GM12891 (cell line): ENCODE results near the gene ADCY10.

ENCODE experiments used
- DNase-seq: peaks from one replicate; pipeline ENCODE4 v3.0.0; 2011; ENCODE audit warnings: low spot score; ENCODE audit not compliant: insufficient read length
- FAIRE-seq: peaks from 2 replicates; lab custom pipeline; 2011; peaks lifted over from hg19 to GRCh38; lab: Jason Lieb, UNC
- PAX5 ChIP-seq: IDR thresholded peaks from 2 replicates; pipeline ENCODE4 v1.6.1; 2011; ENCODE audit warnings: low read length, moderate library complexity, mild to moderate bottlenecking; ENCODE audit not compliant: insufficient read depth, severe bottlenecking
- POLR2A ChIP-seq: IDR thresholded peaks from 2 replicates; pipeline ENCODE4 v1.6.1; 2011; ENCODE audit warnings: low read depth, low read length, control low read depth
- POLR2AphosphoS5 ChIP-seq: IDR thresholded peaks from 2 replicates; pipeline ENCODE4 v1.6.1; 2011; ENCODE audit warnings: low read depth, low read length, control low read depth
- POU2F2 ChIP-seq: IDR thresholded peaks from 2 replicates; pipeline ENCODE4 v1.6.1; 2011; ENCODE audit warnings: low read depth, mild to moderate bottlenecking, control low read depth, low read length, moderate library complexity
- SPI1 ChIP-seq: IDR thresholded peaks from 2 replicates; pipeline ENCODE4 v1.6.1; 2011; ENCODE audit warnings: low read depth, low read length, control low read depth
- TAF1 ChIP-seq: IDR thresholded peaks from 2 replicates; pipeline ENCODE4 v1.6.1; 2011; ENCODE audit warnings: low read depth, low read length, control low read depth

Gene ADCY10

DNA sequence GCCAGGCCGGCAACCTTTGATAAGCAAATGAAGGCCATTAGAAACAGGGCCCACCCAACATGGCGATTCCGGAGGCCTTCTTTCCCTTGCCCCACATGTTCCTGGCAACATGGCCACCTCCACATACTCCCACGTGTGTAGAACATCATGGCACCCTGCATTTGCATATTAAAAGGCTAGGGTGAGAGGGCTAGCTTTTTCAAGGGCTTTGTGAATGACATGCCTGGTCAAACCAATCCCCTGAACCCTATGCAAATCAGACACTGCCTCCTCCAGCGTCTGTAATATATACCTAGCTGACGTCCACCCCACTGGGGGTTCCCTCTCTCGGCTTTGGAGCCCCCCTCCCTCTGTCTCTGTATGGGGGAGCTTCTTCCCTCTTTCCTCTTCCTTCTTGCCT lies 1.6 kb downstream of the ADCY10 start:
- DNase-seq: no peak
- FAIRE-seq: no peak
- no peak for TF ChIP-seq POLR2A
- no peak for TF ChIP-seq TAF1
- TF ChIP-seq SPI1: no peak
- TF ChIP-seq POU2F2: no peak
- TF ChIP-seq POLR2AphosphoS5: no peak
- TF ChIP-seq PAX5: no peak

- TF ChIP-seq POLR2A: no peak
- TF ChIP-seq TAF1: no peak
- TF ChIP-seq SPI1: no peak
- TF ChIP-seq POLR2AphosphoS5: no peak
- no peak for TF ChIP-seq PAX5
- TF ChIP-seq POU2F2: no peak
- no peak for DNase-seq
- FAIRE-seq: no peak
These were observed 2.5 kb downstream of the ADCY10 start for GRCh38 chr1:167911413-167911812.

DNA sequence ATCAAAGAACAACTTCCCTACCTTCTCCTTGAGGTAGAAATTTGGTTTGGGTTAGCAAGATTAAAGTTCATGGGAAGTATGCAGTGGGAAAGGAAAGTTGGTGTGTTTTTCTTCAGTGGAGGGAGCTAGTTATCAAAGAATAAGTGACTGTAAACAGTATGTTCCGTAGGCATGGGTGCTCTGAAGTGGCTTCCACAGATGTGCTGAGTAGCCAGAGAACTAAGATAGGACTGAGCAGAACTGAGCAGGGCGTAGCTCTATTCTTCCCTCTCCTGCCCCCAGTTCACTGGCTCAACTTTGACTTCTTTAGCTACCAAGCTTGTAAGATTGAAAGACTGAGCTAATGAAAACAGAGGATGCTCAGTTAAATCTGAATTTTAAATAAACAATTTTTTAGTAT lies 3.4 kb downstream of the ADCY10 start:
- no peak for DNase-seq
- TF ChIP-seq TAF1: no peak
- TF ChIP-seq POLR2A: no peak
- TF ChIP-seq SPI1: no peak
- TF ChIP-seq POU2F2: no peak
- no peak for TF ChIP-seq POLR2AphosphoS5
- no peak for TF ChIP-seq PAX5
- FAIRE-seq: no peak

GRCh38 chr1:167909691-167910180 lies 4.2 kb downstream of the ADCY10 start:
- FAIRE-seq: no peak
- DNase-seq: no peak
- TF ChIP-seq TAF1 (no peak), POU2F2 (no peak), PAX5 (no peak), POLR2AphosphoS5 (no peak), SPI1 (no peak), POLR2A (no peak)

DNA sequence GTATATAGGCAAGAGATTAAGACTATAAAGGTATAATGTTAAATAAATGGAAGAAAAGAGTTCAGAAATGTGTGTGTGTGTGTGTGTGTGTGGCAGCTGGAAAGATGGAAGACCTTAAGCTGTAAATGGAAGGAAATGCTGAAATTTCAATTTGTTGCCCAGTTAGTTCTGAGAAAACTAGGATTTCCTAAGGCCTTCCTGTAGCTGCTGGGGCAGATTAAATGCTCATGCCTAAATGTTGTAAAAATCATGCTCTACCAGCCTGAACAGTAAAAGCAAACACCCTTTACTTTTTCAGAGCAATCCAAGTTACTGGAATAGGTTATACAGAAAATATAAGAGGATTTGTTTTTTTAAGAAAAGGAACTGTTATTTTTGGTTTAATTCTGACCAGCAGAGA lies 8.3 kb downstream of the ADCY10 start:
- no peak for DNase-seq
- TF ChIP-seq TAF1: no peak
- no peak for TF ChIP-seq SPI1
- no peak for TF ChIP-seq POLR2AphosphoS5
- no peak for TF ChIP-seq PAX5
- no peak for TF ChIP-seq POLR2A
- no peak for TF ChIP-seq POU2F2
- FAIRE-seq: no peak

GRCh38 chr1:167905182-167905581 lies 8.8 kb downstream of the ADCY10 start:
- FAIRE-seq: no peak

DNA sequence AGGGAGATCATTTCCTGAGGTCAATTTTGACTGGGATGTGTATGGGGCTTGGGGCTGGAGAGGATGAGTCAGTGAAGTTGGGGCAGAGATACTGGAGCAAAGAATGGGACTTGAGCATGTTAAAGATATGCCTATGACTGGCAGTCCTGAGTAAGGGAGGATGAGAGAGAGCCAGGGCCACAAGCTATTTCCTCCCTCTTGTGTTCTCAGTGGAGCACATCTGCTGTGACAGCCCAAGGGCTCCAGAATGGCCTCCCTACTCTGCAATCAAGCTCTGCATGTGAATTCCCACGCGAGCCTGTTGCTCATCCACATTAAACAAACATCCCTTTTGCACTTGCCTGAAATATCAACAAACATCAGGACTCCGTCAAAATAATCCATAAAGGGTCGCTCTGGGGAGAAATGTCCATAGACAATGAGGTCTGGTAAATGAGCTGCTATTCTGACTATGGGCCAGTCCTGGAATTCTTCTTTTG lies 9.2 kb downstream of the ADCY10 start:
- DNase-seq (no peak), FAIRE-seq (no peak)
- TF ChIP-seq PAX5: no peak
- TF ChIP-seq POU2F2: no peak
- no peak for TF ChIP-seq POLR2AphosphoS5
- no peak for TF ChIP-seq TAF1
- no peak for TF ChIP-seq SPI1

More at GRCh38 chr1:167905182-167905581, 8.8 kb downstream of the ADCY10 start:
- DNase-seq: no peak
- no peak for TF ChIP-seq TAF1
- no peak for TF ChIP-seq POU2F2
- no peak for TF ChIP-seq POLR2AphosphoS5
- TF ChIP-seq POLR2A: no peak

- FAIRE-seq (no peak), DNase-seq (no peak)
- TF ChIP-seq SPI1 (no peak), PAX5 (no peak), POLR2A (no peak), POU2F2 (no peak), POLR2AphosphoS5 (no peak), TAF1 (no peak)
These were observed 13.0 kb downstream of the ADCY10 start for GRCh38 chr1:167900907-167901306.

- DNase-seq (peak; percentile 27), FAIRE-seq (peak; percentile 93)
- TF ChIP-seq POU2F2 (no peak), PAX5 (peak; percentile 62)
These were observed 14.7 kb downstream of the ADCY10 start for GRCh38 chr1:167899253-167899681.

DNA sequence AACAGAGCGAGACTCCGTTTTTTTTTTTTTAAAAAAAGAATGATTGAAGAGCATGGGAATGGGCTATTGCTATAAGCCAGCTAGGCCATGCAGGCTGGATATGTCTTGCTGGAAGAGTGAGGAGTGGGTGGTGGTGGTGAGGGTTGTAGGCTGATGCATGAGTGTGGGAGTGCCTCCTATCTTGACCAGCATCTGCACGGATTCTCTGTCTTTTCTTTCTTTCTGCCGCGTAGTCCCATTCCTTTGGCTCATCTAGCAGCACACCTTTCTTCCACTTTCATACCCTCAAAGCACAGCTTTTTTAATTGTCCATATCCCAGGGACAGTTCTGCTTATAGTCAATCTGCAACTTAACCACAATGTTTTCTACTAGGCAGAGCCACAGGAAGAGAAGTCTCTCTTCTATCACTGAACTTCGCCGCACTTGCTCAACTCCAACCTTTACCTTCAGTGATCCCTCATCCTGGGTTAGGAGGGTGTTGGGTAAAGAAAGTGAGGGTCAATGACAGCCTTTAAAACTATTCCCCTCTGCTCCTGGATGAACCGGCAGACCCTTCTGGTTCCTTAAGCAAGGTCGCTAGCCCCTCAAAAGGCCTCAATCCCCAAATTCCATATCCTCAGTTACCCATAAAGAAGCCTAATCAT lies 15.2 kb downstream of the ADCY10 start:
- FAIRE-seq (peak; percentile 66), DNase-seq (no peak)
- TF ChIP-seq PAX5: no peak
- TF ChIP-seq POLR2A: no peak
- TF ChIP-seq POU2F2: no peak
- no peak for TF ChIP-seq POLR2AphosphoS5
- TF ChIP-seq TAF1: no peak
- no peak for TF ChIP-seq SPI1
